Measurements from ENCODE around the gene HOXB8. TPM values are rescaled to one million over a fixed set of nuclear protein-coding genes. Genes with fewer than 3 reads are reported as not detected.
A peak's percentile ranks its signal among the peaks of the same experiment; 100 is the strongest.

HOXB8 gene
- total and polyA plus RNA-seq, 2 donors (not counting 1 experiment from before 2014, with no cell fraction given), result 0.33 to 2.0 TPM

DNA sequence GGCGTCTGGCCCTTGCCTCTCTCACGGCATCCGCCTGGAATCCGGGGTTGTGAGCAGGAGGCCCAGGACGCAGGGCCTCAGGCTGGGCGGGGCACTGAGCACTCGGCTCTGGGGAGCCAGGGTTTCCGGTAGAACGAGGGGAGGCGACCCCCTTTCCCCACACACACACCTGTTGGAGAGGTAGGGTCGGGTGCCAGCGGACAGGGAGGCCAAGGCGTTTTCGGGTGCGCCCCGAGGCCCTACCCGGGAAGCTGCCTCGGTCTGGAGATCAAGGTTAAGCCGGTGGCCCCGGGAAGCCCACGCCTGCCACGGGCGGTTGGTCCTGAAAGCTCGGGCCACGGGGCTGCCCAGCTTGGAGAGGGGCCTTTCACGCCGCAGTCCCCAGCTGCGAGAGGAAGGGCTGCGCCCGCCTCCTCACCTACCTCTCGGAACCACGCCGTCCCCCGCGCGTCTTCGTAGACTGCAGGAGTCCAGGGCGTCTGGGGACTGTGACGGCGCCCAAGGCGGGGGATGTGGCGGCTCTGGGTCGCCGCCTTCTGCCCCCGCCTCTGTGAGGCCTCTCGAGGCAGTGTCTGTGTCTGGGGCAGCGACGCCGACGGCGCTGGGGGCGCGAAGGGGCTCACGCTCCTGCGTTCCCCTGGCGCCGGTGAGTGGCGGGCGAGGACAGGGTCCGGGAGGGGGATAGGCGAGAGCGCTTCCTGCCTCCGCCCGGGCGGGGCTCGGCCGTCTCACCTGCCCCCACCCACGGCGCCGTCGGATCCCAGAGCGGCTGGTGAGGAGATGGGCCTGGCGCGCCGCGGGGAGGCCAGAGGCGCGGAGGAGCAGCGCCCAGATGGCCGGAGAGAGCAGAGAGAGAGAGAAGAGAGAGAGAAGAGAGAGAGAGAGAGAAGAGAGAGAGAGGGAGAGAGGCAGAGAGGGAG, 31.4 kb upstream of the HOXB8 start:
- Histone ChIP-seq H3K36me3 (ENCODE audit: control insufficient read depth, insufficient read depth, low read length) (no peaks in the 10 kb centered on the region), H3K27ac (ENCODE audit: insufficient read depth, low read length) (no peak overlapping the region), H3K4me3 (replicated peaks in 1 of 4; ENCODE audit: control extremely low read depth in 1 of 4, insufficient read depth in 1 of 4, low read depth in 3 of 4, low read length in 4 of 4) (no peak overlapping the region), H3K9me3 (ENCODE audit: control insufficient read depth, insufficient read depth, low read depth, low read length) (no peaks in the 10 kb centered on the region), H3K79me2 (ENCODE audit: control insufficient read depth, insufficient read depth, low read length) (no peaks in the 10 kb centered on the region), H3K4me2 (ENCODE audit: extremely low read depth, insufficient read depth, low read length) (no peak overlapping the region), H4K20me1 (ENCODE audit: control insufficient read depth, extremely low read depth, insufficient read depth, low read length) (no peaks in the 10 kb centered on the region), H3K4me1 (ENCODE audit: control insufficient read depth, extremely low read depth, insufficient read depth, low read length) (no peaks in the 10 kb centered on the region), H3K9ac (ENCODE audit: insufficient read depth, low read length) (no peak overlapping the region), H2AFZ (ENCODE audit: low read length) (no peak overlapping the region), H3K27me3 (ENCODE audit: control insufficient read depth, insufficient read depth, low read length) (peaks cover 63% of the 10 kb centered on the region)
- TF ChIP-seq, protein P1, sequence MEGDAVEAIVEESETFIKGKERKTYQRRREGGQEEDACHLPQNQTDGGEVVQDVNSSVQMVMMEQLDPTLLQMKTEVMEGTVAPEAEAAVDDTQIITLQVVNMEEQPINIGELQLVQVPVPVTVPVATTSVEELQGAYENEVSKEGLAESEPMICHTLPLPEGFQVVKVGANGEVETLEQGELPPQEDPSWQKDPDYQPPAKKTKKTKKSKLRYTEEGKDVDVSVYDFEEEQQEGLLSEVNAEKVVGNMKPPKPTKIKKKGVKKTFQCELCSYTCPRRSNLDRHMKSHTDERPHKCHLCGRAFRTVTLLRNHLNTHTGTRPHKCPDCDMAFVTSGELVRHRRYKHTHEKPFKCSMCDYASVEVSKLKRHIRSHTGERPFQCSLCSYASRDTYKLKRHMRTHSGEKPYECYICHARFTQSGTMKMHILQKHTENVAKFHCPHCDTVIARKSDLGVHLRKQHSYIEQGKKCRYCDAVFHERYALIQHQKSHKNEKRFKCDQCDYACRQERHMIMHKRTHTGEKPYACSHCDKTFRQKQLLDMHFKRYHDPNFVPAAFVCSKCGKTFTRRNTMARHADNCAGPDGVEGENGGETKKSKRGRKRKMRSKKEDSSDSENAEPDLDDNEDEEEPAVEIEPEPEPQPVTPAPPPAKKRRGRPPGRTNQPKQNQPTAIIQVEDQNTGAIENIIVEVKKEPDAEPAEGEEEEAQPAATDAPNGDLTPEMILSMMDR (conservative IDR thresholded peaks at IDR 0.05 in 1 of 2, IDR thresholded peaks at IDR 0.05 in 1 of 2; ENCODE audit: low read depth in 1 of 2, low read length in 2 of 2), result no peak
- peak; percentile 64 for TF ChIP-seq EZH2 (IDR thresholded peaks at IDR 0.05; ENCODE audit: low read length, missing control alignments)
- no peak for DNase-seq (ENCODE audit: low read depth in 2 of 2)

GRCh38 chr17:48645639-48646182, 30.6 kb upstream of the HOXB8 start:
- Histone ChIP-seq H4K20me1 (ENCODE audit: control insufficient read depth, extremely low read depth, insufficient read depth, low read length) (no peaks in the 10 kb centered on the region), H3K9ac (ENCODE audit: insufficient read depth, low read length) (no peak overlapping the region), H2AFZ (ENCODE audit: low read length) (no peak overlapping the region), H3K4me1 (ENCODE audit: control insufficient read depth, extremely low read depth, insufficient read depth, low read length) (no peaks in the 10 kb centered on the region), H3K9me3 (ENCODE audit: control insufficient read depth, insufficient read depth, low read depth, low read length) (no peaks in the 10 kb centered on the region), H3K4me2 (ENCODE audit: extremely low read depth, insufficient read depth, low read length) (no peak overlapping the region), H3K27ac (ENCODE audit: insufficient read depth, low read length) (no peak overlapping the region), H3K36me3 (ENCODE audit: control insufficient read depth, insufficient read depth, low read length) (no peaks in the 10 kb centered on the region), H3K79me2 (ENCODE audit: control insufficient read depth, insufficient read depth, low read length) (no peaks in the 10 kb centered on the region), H3K27me3 (ENCODE audit: control insufficient read depth, insufficient read depth, low read length) (peaks cover 70% of the 10 kb centered on the region), H3K4me3 (replicated peaks in 1 of 4; ENCODE audit: control extremely low read depth in 1 of 4, insufficient read depth in 1 of 4, low read depth in 3 of 4, low read length in 4 of 4) (no peak overlapping the region)
- DNase-seq (ENCODE audit: low read depth in 2 of 2), result no peak
- no peak for TF ChIP-seq EZH2 (IDR thresholded peaks at IDR 0.05; ENCODE audit: low read length, missing control alignments)
- TF ChIP-seq, protein P1 (conservative IDR thresholded peaks at IDR 0.05 in 1 of 2, IDR thresholded peaks at IDR 0.05 in 1 of 2; ENCODE audit: low read depth in 1 of 2, low read length in 2 of 2), result no peak

GRCh38 chr17:48644910-48645557, 29.9 kb upstream of the HOXB8 start:
- H3K4me1 ChIP-seq (ENCODE audit: control insufficient read depth, extremely low read depth, insufficient read depth, low read length), result no peaks in the 10 kb centered on the region
- no peak for DNase-seq (ENCODE audit: low read depth in 2 of 2)
- H3K4me3 ChIP-seq (replicated peaks in 1 of 4; ENCODE audit: control extremely low read depth in 1 of 4, insufficient read depth in 1 of 4, low read depth in 3 of 4, low read length in 4 of 4), result no peak overlapping the region
- no peak overlapping the region for H3K27ac ChIP-seq (ENCODE audit: insufficient read depth, low read length)
- no peak overlapping the region for H3K9ac ChIP-seq (ENCODE audit: insufficient read depth, low read length)
- H4K20me1 ChIP-seq (ENCODE audit: control insufficient read depth, extremely low read depth, insufficient read depth, low read length), result no peaks in the 10 kb centered on the region
- H3K36me3 ChIP-seq (ENCODE audit: control insufficient read depth, insufficient read depth, low read length), result no peaks in the 10 kb centered on the region
- no peaks in the 10 kb centered on the region for H3K9me3 ChIP-seq (ENCODE audit: control insufficient read depth, insufficient read depth, low read depth, low read length)
- H3K79me2 ChIP-seq (ENCODE audit: control insufficient read depth, insufficient read depth, low read length), result no peaks in the 10 kb centered on the region
- H3K4me2 ChIP-seq (ENCODE audit: extremely low read depth, insufficient read depth, low read length), result no peak overlapping the region
- no peak overlapping the region for H2AFZ ChIP-seq (ENCODE audit: low read length)
- H3K27me3 ChIP-seq (ENCODE audit: control insufficient read depth, insufficient read depth, low read length), result peaks cover 76% of the 10 kb centered on the region
- TF ChIP-seq EZH2 (IDR thresholded peaks at IDR 0.05; ENCODE audit: low read length, missing control alignments), result no peak
- TF ChIP-seq, protein P1 (conservative IDR thresholded peaks at IDR 0.05 in 1 of 2, IDR thresholded peaks at IDR 0.05 in 1 of 2; ENCODE audit: low read depth in 1 of 2, low read length in 2 of 2), result no peak

All from fibroblast of lung (primary cell).